Activated gamma-delta T cell (primary cell): ENCODE data around the gene CLPTM1L.
"Not testable (repeated sequence)": the region's sequence is repeated elsewhere in the genome, so short reads cannot be mapped to it uniquely, and the experiment has no call there.

ENCODE experiments used
- DNase-seq: peaks from one replicate; lab custom pipeline; 2025; lab: John Stamatoyannopoulos, UW

The CLPTM1L gene

GRCh38 chr5:1342711-1343110, 2.2 kb downstream of the CLPTM1L start:
- not testable (repeated sequence) for DNase-seq

DNA sequence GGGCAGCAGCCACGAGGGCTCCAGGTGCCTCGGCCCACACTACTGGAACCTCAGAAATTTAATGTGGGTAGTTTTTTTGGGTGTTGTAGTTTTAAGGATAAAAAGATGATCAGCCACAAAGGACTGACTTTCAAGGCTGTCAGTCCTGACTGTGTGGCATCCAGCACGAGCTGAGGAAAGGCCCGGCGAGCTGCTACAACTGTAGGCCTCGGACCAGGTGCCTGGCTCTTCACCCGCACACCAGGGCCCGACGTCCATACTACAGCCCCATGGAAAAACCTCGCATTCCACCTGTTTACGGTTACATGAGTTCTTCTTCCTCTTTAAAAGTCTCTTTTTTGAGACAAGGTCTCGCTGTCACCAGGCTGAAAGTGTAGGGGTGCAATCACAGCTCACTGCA, 2.6 kb downstream of the CLPTM1L start:
- no peak for DNase-seq

- no peak for DNase-seq
Measured at GRCh38 chr5:1341863-1342262, 3.0 kb downstream of the CLPTM1L start.

GRCh38 chr5:1339818-1340210, 5.1 kb downstream of the CLPTM1L start:
- not testable (repeated sequence) for DNase-seq

DNA sequence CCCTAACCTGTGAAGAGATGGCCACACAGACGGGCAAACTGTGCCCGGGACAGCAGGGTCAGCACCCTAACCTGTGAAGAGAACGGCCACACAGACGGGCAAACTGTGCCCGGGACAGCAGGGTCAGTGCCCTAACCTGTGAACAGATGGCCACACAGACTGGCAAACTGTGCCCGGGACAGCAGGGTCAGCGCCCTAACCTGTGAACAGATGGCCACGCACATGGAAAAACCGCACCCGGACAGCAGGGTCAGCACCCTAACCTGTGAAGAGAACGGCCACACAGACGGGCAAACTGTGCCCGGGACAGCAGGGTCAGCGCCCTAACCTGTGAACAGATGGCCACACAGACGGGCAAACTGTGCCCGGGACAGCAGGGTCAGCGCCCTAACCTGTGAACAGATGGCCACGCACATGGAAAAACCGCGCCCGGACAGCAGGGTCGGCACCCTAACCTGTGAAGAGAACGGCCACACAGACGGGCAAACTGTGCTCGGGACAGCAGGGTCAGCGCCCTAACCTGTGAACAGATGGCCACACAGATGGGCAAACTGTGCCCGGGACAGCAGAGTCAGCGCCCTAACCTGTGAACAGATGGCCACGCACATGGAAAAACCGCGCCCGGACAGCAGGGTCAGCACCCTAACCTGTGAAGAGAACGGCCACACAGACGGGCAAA, 5.6 kb downstream of the CLPTM1L start:
- DNase-seq = not testable (repeated sequence)

DNA sequence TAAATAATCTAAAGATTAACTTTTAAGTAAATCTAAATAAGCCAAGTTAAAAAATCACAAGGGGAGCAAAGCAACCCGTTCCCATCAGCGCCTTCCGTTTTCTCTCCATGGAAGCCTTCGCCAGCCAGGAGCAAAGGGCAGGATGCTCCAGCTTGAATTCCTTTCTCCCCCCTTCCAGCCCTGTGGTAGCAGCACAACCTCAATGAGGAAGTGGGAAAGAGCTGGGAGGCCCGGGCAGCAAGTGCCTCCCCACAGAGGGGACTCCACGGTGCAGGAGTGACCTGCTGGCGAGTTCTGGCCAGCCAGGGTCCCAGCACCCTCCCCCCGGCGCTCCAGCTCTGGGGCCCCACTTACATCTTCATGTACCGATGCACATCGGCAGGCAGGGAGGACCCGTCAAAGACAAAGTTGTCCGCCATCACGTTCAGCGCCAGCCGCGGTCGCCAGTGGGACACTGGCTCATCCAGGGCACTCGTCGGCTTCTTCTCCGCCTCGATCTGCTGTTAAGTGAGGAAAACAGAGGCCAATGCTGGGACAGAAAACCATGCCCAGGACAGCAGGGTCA, 6.3 kb downstream of the CLPTM1L start:
- DNase-seq = no peak

- DNase-seq = no peak
Measured at GRCh38 chr5:1338196-1338490, 6.8 kb downstream of the CLPTM1L start.

DNA sequence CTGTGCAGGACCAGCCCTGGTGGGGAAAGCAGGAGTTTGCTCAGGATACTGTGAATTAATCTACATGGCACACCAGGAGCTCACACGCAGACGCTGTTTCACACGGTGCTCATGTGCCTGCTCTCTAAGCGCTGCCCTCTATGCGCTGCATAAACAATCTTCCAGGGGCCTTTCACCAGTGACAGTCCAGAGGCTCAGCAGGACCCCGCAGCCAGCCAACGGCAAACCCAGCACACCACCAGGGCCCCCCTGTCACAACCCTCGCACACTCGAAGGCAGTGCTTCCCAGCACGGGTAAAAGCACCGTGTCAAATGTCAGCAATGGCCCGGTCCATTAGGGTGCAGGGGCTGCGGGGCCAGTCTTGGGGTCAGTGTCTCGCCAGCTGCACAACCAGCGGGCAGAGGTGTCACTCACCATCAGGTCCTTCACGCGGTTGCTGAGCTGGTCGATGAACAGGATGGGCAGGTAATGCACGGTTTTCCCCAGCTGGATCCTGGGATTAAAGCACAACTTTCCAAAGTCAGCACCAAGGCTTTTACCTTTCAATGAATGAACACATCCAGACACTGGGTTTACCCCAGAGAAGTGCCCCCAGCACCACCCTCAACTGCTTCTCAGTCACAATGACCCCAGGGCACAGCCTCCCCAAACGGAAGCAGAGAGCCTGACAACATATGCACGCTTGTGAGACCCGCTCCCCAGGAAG, 7.3 kb downstream of the CLPTM1L start:
- DNase-seq = no peak

GRCh38 chr5:1336749-1337488, 8.0 kb downstream of the CLPTM1L start:
- DNase-seq = no peak

DNA sequence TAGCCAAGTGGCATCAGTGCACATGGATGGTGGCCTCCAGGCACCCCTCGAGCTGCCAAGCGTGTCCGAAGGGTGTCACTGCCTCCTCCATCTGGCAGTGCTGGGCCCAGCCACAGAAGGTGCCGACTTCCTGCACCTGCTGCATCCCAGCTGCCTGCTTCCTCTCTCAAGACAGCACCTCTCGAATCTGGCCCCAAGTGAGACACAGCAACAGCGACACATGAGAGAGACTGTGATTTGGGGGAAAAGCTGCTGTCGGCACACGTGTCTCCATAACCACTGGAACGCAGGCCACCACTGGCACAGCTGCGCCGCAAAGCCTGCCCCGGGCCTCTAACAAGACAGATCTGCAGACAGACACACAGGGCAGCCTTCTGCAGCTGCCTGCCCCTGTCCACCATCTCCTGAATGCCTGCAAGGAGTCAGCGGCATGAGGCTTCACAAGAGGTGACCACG, 8.8 kb downstream of the CLPTM1L start:
- DNase-seq = no peak

GRCh38 chr5:1335540-1336095, 9.3 kb downstream of the CLPTM1L start:
- DNase-seq = no peak

DNA sequence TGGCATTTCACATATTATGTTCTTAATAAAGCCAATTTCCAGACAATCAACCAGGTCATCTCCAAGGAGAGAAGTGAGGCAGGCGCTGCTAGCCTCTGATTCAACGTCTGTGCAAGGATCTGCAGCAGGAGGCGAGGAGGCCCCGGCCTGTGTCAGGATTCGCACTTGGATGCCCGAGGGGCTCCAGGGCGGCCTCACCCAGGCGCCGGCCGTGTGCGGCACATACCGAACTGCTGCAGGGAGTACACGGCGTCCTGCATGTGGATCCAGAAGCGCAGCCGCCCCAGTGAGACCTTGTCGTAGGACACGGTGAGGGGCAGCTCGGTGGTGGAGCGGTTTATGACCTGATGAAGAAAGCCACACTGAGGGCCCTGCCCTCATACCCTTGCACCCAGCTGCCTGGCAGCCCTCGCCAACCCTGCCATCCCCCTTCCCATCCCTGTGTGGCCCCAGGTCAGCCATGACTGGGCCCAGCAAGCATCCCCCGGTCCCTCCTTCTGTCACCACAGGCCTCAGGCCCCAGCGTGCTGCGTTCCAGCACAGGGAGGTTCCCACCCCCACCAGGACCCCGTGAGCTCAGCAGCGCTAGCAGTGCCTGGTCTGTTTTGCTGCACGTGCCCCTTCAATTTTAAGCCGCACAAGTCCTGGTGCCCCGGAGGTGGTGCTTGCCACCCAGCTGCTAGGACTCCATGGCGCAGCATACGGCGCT, 9.9 kb downstream of the CLPTM1L start:
- DNase-seq = no peak

GRCh38 chr5:1333986-1334385, 10.9 kb downstream of the CLPTM1L start:
- DNase-seq = no peak

GRCh38 chr5:1333286-1333685, 11.6 kb downstream of the CLPTM1L start:
- DNase-seq = not testable (repeated sequence)

DNA sequence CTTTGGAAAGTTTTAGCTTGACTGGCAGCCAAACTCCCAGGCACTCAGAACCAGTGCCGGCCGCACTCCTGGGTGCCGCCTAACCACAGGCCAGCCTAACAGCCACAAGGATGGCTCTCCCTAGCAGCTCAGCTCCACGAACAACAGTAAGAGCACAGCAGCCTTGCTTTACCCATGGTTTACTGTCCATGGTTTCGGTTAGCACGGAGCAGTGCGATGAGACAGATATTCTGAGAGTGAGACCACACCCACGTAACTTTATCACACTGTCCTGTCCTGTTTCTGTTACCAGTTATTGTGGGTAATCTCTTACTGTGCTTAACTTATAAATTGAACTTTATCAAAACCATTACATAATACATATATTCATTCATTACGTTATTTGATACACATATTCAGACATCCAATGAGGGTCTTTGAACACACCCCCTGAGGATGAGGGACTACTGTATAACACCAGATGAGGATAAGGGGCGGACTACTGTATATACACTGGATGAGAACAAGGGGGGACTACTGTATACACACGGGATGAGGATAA, 12.4 kb downstream of the CLPTM1L start:
- no peak for DNase-seq

GRCh38 chr5:1331861-1332405, 13.0 kb downstream of the CLPTM1L start:
- no peak for DNase-seq

- no peak for DNase-seq
Measured at GRCh38 chr5:1330847-1331831, 13.8 kb downstream of the CLPTM1L start.

GRCh38 chr5:1330146-1330846, 14.6 kb downstream of the CLPTM1L start:
- no peak for DNase-seq

DNA sequence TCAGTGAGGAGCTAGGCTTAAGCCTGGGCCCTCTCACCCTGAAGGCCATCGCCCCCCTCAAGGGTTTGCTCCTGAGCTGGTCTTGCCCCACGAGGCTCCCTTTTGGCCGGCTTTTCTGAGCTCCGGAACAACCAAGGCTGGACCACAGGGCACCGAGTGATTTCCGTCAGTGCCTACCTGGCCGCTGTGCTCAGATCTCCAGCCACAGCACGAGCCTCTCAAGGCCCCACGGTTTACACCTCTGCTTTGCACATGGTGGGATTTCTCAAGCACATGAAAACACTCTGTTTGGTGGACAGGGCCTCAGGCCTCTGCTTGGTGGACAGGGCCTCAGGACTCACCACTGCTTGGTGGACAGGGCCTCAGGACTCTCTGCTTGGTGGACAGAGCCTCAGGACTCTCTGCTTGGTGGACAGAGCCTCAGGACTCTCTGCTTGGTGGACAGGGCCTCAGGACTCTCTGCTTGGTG, 15.8 kb downstream of the CLPTM1L start:
- no peak for DNase-seq
